ENCODE measurements around the gene NT5M.
A peak's percentile ranks its signal among the peaks of the same experiment; 100 is the strongest.
"Not testable (repeated sequence)": the region's sequence is repeated elsewhere in the genome, so short reads cannot be mapped to it uniquely, and the experiment has no call there.

NT5M gene

GRCh38 chr17:17289701-17290100, 13.5 kb upstream of the NT5M start:
- ATAC-seq (no peak), DNase-seq (no peak)
- Mint-ChIP-seq H3K9me3 (no peaks in the 10 kb centered on the region), H3K4me3 (no peak overlapping the region), H3K27ac (no peak overlapping the region), H3K4me1 (no peaks in the 10 kb centered on the region), H3K27me3 (no peaks in the 10 kb centered on the region)

- ATAC-seq (no peak), DNase-seq (no peak)
- no peak overlapping the region for H3K27ac Mint-ChIP-seq
- H3K4me1 Mint-ChIP-seq = peaks cover 34% of the 10 kb centered on the region
- H3K4me3 Mint-ChIP-seq = no peak overlapping the region
- peaks cover 5 to 7% of the 10 kb centered on the region in 2 donors for H3K9me3 Mint-ChIP-seq
- H3K27me3 Mint-ChIP-seq = no peaks in the 10 kb centered on the region
Measured at GRCh38 chr17:17295141-17295540, 8.0 kb upstream of the NT5M start.

- peaks cover 5 to 7% of the 10 kb centered on the region in 2 donors for H3K9me3 Mint-ChIP-seq
Measured at GRCh38 chr17:17297217-17297616, 6.0 kb upstream of the NT5M start.

GRCh38 chr17:17298108-17298507, 5.1 kb upstream of the NT5M start:
- H3K4me1 Mint-ChIP-seq = peaks cover 63% of the 10 kb centered on the region
- DNase-seq = no peak
- peak; percentile 59 for ATAC-seq
- no peaks in the 10 kb centered on the region for H3K27me3 Mint-ChIP-seq
- H3K27ac Mint-ChIP-seq = no peak overlapping the region
- peak overlapping the region in 1 of 2 donors; percentile 4 for H3K4me3 Mint-ChIP-seq
- peaks cover 5 to 7% of the 10 kb centered on the region in 2 donors for H3K9me3 Mint-ChIP-seq

More at GRCh38 chr17:17297217-17297616, 6.0 kb upstream of the NT5M start:
- H3K4me1 Mint-ChIP-seq = peaks cover 54% of the 10 kb centered on the region
- ATAC-seq (no peak), DNase-seq (no peak)
- H3K27ac Mint-ChIP-seq = no peak overlapping the region
- H3K27me3 Mint-ChIP-seq = no peaks in the 10 kb centered on the region
- no peak overlapping the region for H3K4me3 Mint-ChIP-seq

- DNase-seq = peak; percentile 47 to 56
- Mint-ChIP-seq H3K27me3 (no peaks in the 10 kb centered on the region), H3K9me3 (peaks cover 5 to 7% of the 10 kb centered on the region in 2 donors), H3K27ac (peak overlapping the region in 1 of 2 donors; percentile 34), H3K4me3 (peak overlapping the region; percentile 61 to 79), H3K4me1 (peaks cover 80% of the 10 kb centered on the region)
- peak; percentile 51 for ATAC-seq
Measured at GRCh38 chr17:17300624-17301568, 2.3 kb upstream of the NT5M start.

- DNase-seq, H3K9me3 Mint-ChIP-seq, H3K27me3 Mint-ChIP-seq, H3K27ac Mint-ChIP-seq, ATAC-seq: not testable (repeated sequence)
- Mint-ChIP-seq H3K4me3 (peak overlapping the region in 1 of 2 donors; percentile 15), H3K4me1 (peaks cover 79% of the 10 kb centered on the region)
Measured at GRCh38 chr17:17301659-17302058, 1.5 kb upstream of the NT5M start.

GRCh38 chr17:17303847-17304490, 796 bp downstream of the NT5M start:
- DNase-seq = no peak

GRCh38 chr17:17304521-17304985, 1.4 kb downstream of the NT5M start:
- H3K4me1 Mint-ChIP-seq = peaks cover 62% of the 10 kb centered on the region
- DNase-seq (peak; percentile 39 to 45), ATAC-seq (peak; percentile 70)
- peak overlapping the region; percentile 70 to 85 for H3K27ac Mint-ChIP-seq
- no peaks in the 10 kb centered on the region for H3K9me3 Mint-ChIP-seq
- no peaks in the 10 kb centered on the region for H3K27me3 Mint-ChIP-seq
- peak overlapping the region; percentile 85 to 88 for H3K4me3 Mint-ChIP-seq

More at GRCh38 chr17:17303847-17304490, 796 bp downstream of the NT5M start:
- Mint-ChIP-seq H3K4me3 (peak overlapping the region; percentile 85 to 88), H3K9me3 (no peaks in the 10 kb centered on the region), H3K27me3 (no peaks in the 10 kb centered on the region), H3K4me1 (peaks cover 59% of the 10 kb centered on the region), H3K27ac (peak overlapping the region in 1 of 2 donors; percentile 70)
- ATAC-seq = no peak

GRCh38 chr17:17305281-17305801, 2.2 kb downstream of the NT5M start:
- peak; percentile 48 to 63 for DNase-seq
- Mint-ChIP-seq H3K4me1 (peaks cover 58% of the 10 kb centered on the region), H3K4me3 (peak overlapping the region; percentile 85 to 88), H3K9me3 (no peaks in the 10 kb centered on the region), H3K27ac (peak overlapping the region in 1 of 2 donors; percentile 86), H3K27me3 (no peaks in the 10 kb centered on the region)
- peak; percentile 81 for ATAC-seq

- H3K27ac Mint-ChIP-seq = no peak overlapping the region
- no peak for ATAC-seq
- H3K4me3 Mint-ChIP-seq = no peak overlapping the region
Measured at GRCh38 chr17:17309356-17309755, 6.2 kb downstream of the NT5M start.

GRCh38 chr17:17313350-17313991, 10.3 kb downstream of the NT5M start:
- Mint-ChIP-seq H3K27me3 (no peaks in the 10 kb centered on the region), H3K27ac (no peak overlapping the region), H3K4me1 (peaks cover 13% of the 10 kb centered on the region), H3K9me3 (no peaks in the 10 kb centered on the region), H3K4me3 (no peak overlapping the region)
- DNase-seq = peak; percentile 70 to 73
- ATAC-seq = peak; percentile 97

More at GRCh38 chr17:17309356-17309755, 6.2 kb downstream of the NT5M start:
- H3K4me1 Mint-ChIP-seq = peaks cover 32% of the 10 kb centered on the region
- no peaks in the 10 kb centered on the region for H3K27me3 Mint-ChIP-seq
- no peaks in the 10 kb centered on the region for H3K9me3 Mint-ChIP-seq
- DNase-seq = no peak

- H3K4me1 Mint-ChIP-seq = peaks cover 8% of the 10 kb centered on the region
- H3K27ac Mint-ChIP-seq = no peak overlapping the region
- H3K9me3 Mint-ChIP-seq = no peaks in the 10 kb centered on the region
- no peaks in the 10 kb centered on the region for H3K27me3 Mint-ChIP-seq
- H3K4me3 Mint-ChIP-seq = no peak overlapping the region
- ATAC-seq (no peak), DNase-seq (no peak)
Measured at GRCh38 chr17:17314501-17315071, 11.4 kb downstream of the NT5M start.

GRCh38 chr17:17315142-17315821, 12.1 kb downstream of the NT5M start:
- H3K27ac Mint-ChIP-seq = no peak overlapping the region
- H3K4me1 Mint-ChIP-seq = peaks cover 8% of the 10 kb centered on the region
- ATAC-seq (no peak), DNase-seq (no peak)
- H3K27me3 Mint-ChIP-seq = no peaks in the 10 kb centered on the region
- no peaks in the 10 kb centered on the region for H3K9me3 Mint-ChIP-seq
- H3K4me3 Mint-ChIP-seq = no peak overlapping the region

- DNase-seq = no peak
- ATAC-seq = no peak
- no peak overlapping the region for H3K27ac Mint-ChIP-seq
- no peak overlapping the region for H3K4me3 Mint-ChIP-seq
- H3K9me3 Mint-ChIP-seq = no peaks in the 10 kb centered on the region
- H3K4me1 Mint-ChIP-seq = no peaks in the 10 kb centered on the region
- H3K27me3 Mint-ChIP-seq = no peaks in the 10 kb centered on the region
Measured at GRCh38 chr17:17320188-17320910, 17.2 kb downstream of the NT5M start.

All from stimulated activated naive CD8-positive, alpha-beta T cell treated with anti-CD3 and anti-CD28 coated beads, Interleukin-15, amount 100 ng/mL, for 72 hours (primary cell).